ENCODE measurements around the gene CAMKK1.

Gene CAMKK1

GRCh38 chr17:3873862-3874261 lies 19.0 kb downstream of the CAMKK1 start:
- 96% methylated on average over 10 of the region's 10 CpGs for WGBS
- H3K4me1 ChIP-seq (ENCODE audit: control insufficient read depth, insufficient read depth, low read depth, low read length): peaks cover 5% of the 10 kb centered on the region

GRCh38 chr17:3870871-3871306 lies 22.0 kb downstream of the CAMKK1 start:
- Histone ChIP-seq H2BK15ac (ENCODE audit: low read depth, poor library complexity, severe bottlenecking) (no peak overlapping the region), H3K79me1 (replicated peaks; ENCODE audit: low read length, poor library complexity, severe bottlenecking) (peaks cover 2% of the 10 kb centered on the region), H2AFZ (ENCODE audit: low read depth, low read length) (no peak overlapping the region), H3K36me3 (ENCODE audit: control insufficient read depth in 1 of 2, insufficient read depth in 2 of 2, low read depth in 1 of 2, low read length in 2 of 2) (peaks cover 48 to 56% of the 10 kb centered on the region in 2 experiments), H3K23ac (ENCODE audit: low read length in 2 of 2) (no peak overlapping the region), H3K4me3 (ENCODE audit: insufficient read depth in 1 of 2, low read depth in 1 of 2, low read length in 2 of 2) (no peak overlapping the region), H3K27me3 (ENCODE audit: control insufficient read depth in 1 of 2, insufficient read depth in 1 of 2, low read length in 2 of 2) (no peaks in the 10 kb centered on the region), H3K4me1 (ENCODE audit: control insufficient read depth, insufficient read depth, low read depth, low read length) (peaks cover 12% of the 10 kb centered on the region), H3K4ac (ENCODE audit: low read depth in 1 of 2, low read length in 2 of 2) (no peak overlapping the region), H2AK5ac (ENCODE audit: low read length, severe bottlenecking) (no peak overlapping the region), H3K18ac (ENCODE audit: low read depth in 1 of 2, low read length in 2 of 2) (no peak overlapping the region), H2BK5ac (ENCODE audit: low read depth, low read length, poor library complexity, severe bottlenecking) (no peak overlapping the region), H2BK120ac (ENCODE audit: low read depth, low read length) (no peak overlapping the region), H3K27ac (ENCODE audit: low read length, poor library complexity, severe bottlenecking) (no peak overlapping the region), H2BK12ac (ENCODE audit: low read length in 2 of 2) (no peak overlapping the region), H4K91ac (ENCODE audit: low read length) (no peak overlapping the region), H3K9ac (ENCODE audit: low read length) (no peak overlapping the region), H3K14ac (ENCODE audit: low read length in 2 of 2) (no peak overlapping the region), H3K4me2 (ENCODE audit: low read length, poor library complexity, severe bottlenecking) (no peak overlapping the region), H3K9me3 (ENCODE audit: control insufficient read depth, low read length) (no peaks in the 10 kb centered on the region), H4K8ac (ENCODE audit: low read length) (no peak overlapping the region)
- DNase-seq: no peak
- 77% methylated on average over 9 of the region's 11 CpGs for WGBS

More at GRCh38 chr17:3873862-3874261, 19.0 kb downstream of the CAMKK1 start:
- peaks cover 4% of the 10 kb centered on the region for H3K79me1 ChIP-seq (replicated peaks; ENCODE audit: low read length, poor library complexity, severe bottlenecking)
- no peak overlapping the region for H3K27ac ChIP-seq (ENCODE audit: low read length, poor library complexity, severe bottlenecking)
- H2BK120ac ChIP-seq (ENCODE audit: low read depth, low read length): no peak overlapping the region
- H2AK5ac ChIP-seq (ENCODE audit: low read length, severe bottlenecking): no peak overlapping the region
- no peak overlapping the region for H3K4ac ChIP-seq (ENCODE audit: low read depth in 1 of 2, low read length in 2 of 2)
- no peak overlapping the region for H2AFZ ChIP-seq (ENCODE audit: low read depth, low read length)
- peaks cover 51 to 69% of the 10 kb centered on the region in 2 experiments for H3K36me3 ChIP-seq (ENCODE audit: control insufficient read depth in 1 of 2, insufficient read depth in 2 of 2, low read depth in 1 of 2, low read length in 2 of 2)
- H3K9me3 ChIP-seq (ENCODE audit: control insufficient read depth, low read length): no peaks in the 10 kb centered on the region
- H3K4me3 ChIP-seq (ENCODE audit: insufficient read depth in 1 of 2, low read depth in 1 of 2, low read length in 2 of 2): no peak overlapping the region
- no peak overlapping the region for H2BK12ac ChIP-seq (ENCODE audit: low read length in 2 of 2)
- H3K18ac ChIP-seq (ENCODE audit: low read depth in 1 of 2, low read length in 2 of 2): no peak overlapping the region
- H3K23ac ChIP-seq (ENCODE audit: low read length in 2 of 2): no peak overlapping the region
- H3K4me2 ChIP-seq (ENCODE audit: low read length, poor library complexity, severe bottlenecking): no peak overlapping the region
- no peak overlapping the region for H4K91ac ChIP-seq (ENCODE audit: low read length)
- no peak overlapping the region for H3K9ac ChIP-seq (ENCODE audit: low read length)
- H3K14ac ChIP-seq (ENCODE audit: low read length in 2 of 2): no peak overlapping the region
- no peak overlapping the region for H4K8ac ChIP-seq (ENCODE audit: low read length)
- no peak for DNase-seq
- no peaks in the 10 kb centered on the region for H3K27me3 ChIP-seq (ENCODE audit: control insufficient read depth in 1 of 2, insufficient read depth in 1 of 2, low read length in 2 of 2)
- H2BK15ac ChIP-seq (ENCODE audit: low read depth, poor library complexity, severe bottlenecking): no peak overlapping the region
- no peak overlapping the region for H2BK5ac ChIP-seq (ENCODE audit: low read depth, low read length, poor library complexity, severe bottlenecking)

- Histone ChIP-seq H3K4me1 (ENCODE audit: control insufficient read depth, insufficient read depth, low read depth, low read length) (peaks cover 24% of the 10 kb centered on the region), H3K23ac (ENCODE audit: low read length in 2 of 2) (no peak overlapping the region), H4K91ac (ENCODE audit: low read length) (no peak overlapping the region), H3K79me1 (replicated peaks; ENCODE audit: low read length, poor library complexity, severe bottlenecking) (no peaks in the 10 kb centered on the region), H3K36me3 (ENCODE audit: control insufficient read depth in 1 of 2, insufficient read depth in 2 of 2, low read depth in 1 of 2, low read length in 2 of 2) (peaks cover 23 to 42% of the 10 kb centered on the region in 2 experiments), H3K4me2 (ENCODE audit: low read length, poor library complexity, severe bottlenecking) (no peak overlapping the region), H2AFZ (ENCODE audit: low read depth, low read length) (no peak overlapping the region), H3K27ac (ENCODE audit: low read length, poor library complexity, severe bottlenecking) (no peak overlapping the region), H3K9ac (ENCODE audit: low read length) (no peak overlapping the region), H3K4ac (ENCODE audit: low read depth in 1 of 2, low read length in 2 of 2) (no peak overlapping the region), H2AK5ac (ENCODE audit: low read length, severe bottlenecking) (no peak overlapping the region), H2BK5ac (ENCODE audit: low read depth, low read length, poor library complexity, severe bottlenecking) (no peak overlapping the region), H3K9me3 (ENCODE audit: control insufficient read depth, low read length) (no peaks in the 10 kb centered on the region), H2BK12ac (ENCODE audit: low read length in 2 of 2) (no peak overlapping the region), H3K27me3 (ENCODE audit: control insufficient read depth in 1 of 2, insufficient read depth in 1 of 2, low read length in 2 of 2) (no peaks in the 10 kb centered on the region), H2BK15ac (ENCODE audit: low read depth, poor library complexity, severe bottlenecking) (no peak overlapping the region), H3K4me3 (ENCODE audit: insufficient read depth in 1 of 2, low read depth in 1 of 2, low read length in 2 of 2) (no peak overlapping the region), H2BK120ac (ENCODE audit: low read depth, low read length) (no peak overlapping the region), H3K18ac (ENCODE audit: low read depth in 1 of 2, low read length in 2 of 2) (no peak overlapping the region), H4K8ac (ENCODE audit: low read length) (no peak overlapping the region), H3K14ac (ENCODE audit: low read length in 2 of 2) (no peak overlapping the region)
- DNase-seq: no peak
- WGBS: 88% methylated on average over 11 of the region's 11 CpGs
Measured at GRCh38 chr17:3867606-3868005, 25.2 kb downstream of the CAMKK1 start.

- WGBS: 96% methylated on average over 17 of the region's 17 CpGs
- DNase-seq: no peak
Measured at GRCh38 chr17:3867106-3867505, 25.7 kb downstream of the CAMKK1 start.

More at GRCh38 chr17:3867106-3867505, 25.7 kb downstream of the CAMKK1 start:
- Histone ChIP-seq H3K14ac (ENCODE audit: low read length in 2 of 2) (no peak overlapping the region), H3K4me1 (ENCODE audit: control insufficient read depth, insufficient read depth, low read depth, low read length) (peaks cover 24% of the 10 kb centered on the region), H4K91ac (ENCODE audit: low read length) (no peak overlapping the region), H3K9me3 (ENCODE audit: control insufficient read depth, low read length) (no peaks in the 10 kb centered on the region), H2AK5ac (ENCODE audit: low read length, severe bottlenecking) (no peak overlapping the region), H2BK15ac (ENCODE audit: low read depth, poor library complexity, severe bottlenecking) (no peak overlapping the region), H3K4me3 (ENCODE audit: insufficient read depth in 1 of 2, low read depth in 1 of 2, low read length in 2 of 2) (no peak overlapping the region), H3K18ac (ENCODE audit: low read depth in 1 of 2, low read length in 2 of 2) (no peak overlapping the region), H2BK5ac (ENCODE audit: low read depth, low read length, poor library complexity, severe bottlenecking) (no peak overlapping the region), H3K27ac (ENCODE audit: low read length, poor library complexity, severe bottlenecking) (no peak overlapping the region), H3K79me1 (replicated peaks; ENCODE audit: low read length, poor library complexity, severe bottlenecking) (no peaks in the 10 kb centered on the region), H3K27me3 (ENCODE audit: control insufficient read depth in 1 of 2, insufficient read depth in 1 of 2, low read length in 2 of 2) (no peaks in the 10 kb centered on the region), H2AFZ (ENCODE audit: low read depth, low read length) (no peak overlapping the region), H3K36me3 (ENCODE audit: control insufficient read depth in 1 of 2, insufficient read depth in 2 of 2, low read depth in 1 of 2, low read length in 2 of 2) (peaks cover 18 to 37% of the 10 kb centered on the region in 2 experiments), H2BK120ac (ENCODE audit: low read depth, low read length) (no peak overlapping the region), H4K8ac (ENCODE audit: low read length) (no peak overlapping the region), H3K4ac (ENCODE audit: low read depth in 1 of 2, low read length in 2 of 2) (no peak overlapping the region), H2BK12ac (ENCODE audit: low read length in 2 of 2) (no peak overlapping the region), H3K9ac (ENCODE audit: low read length) (no peak overlapping the region), H3K23ac (ENCODE audit: low read length in 2 of 2) (no peak overlapping the region), H3K4me2 (ENCODE audit: low read length, poor library complexity, severe bottlenecking) (no peak overlapping the region)
